Astrocyte (in vitro differentiated cells and primary cell): ENCODE results near the gene SDHAF3. TPM values are rescaled to one million over a fixed set of nuclear protein-coding genes. Genes with fewer than 3 reads are reported as not detected.
A peak's percentile ranks its signal among the peaks of the same experiment; 100 is the strongest.

Source experiments
- DNase-seq: peaks from one replicate; pipeline ENCODE4 v3.0.0-alpha.2; 2010; ENCODE audit warnings: low read depth
- FAIRE-seq: peaks from 2 replicates; lab custom pipeline; 2011; peaks lifted over from hg19 to GRCh38; lab: Jason Lieb, UNC
- H2AFZ ChIP-seq: 2 replicates; pipeline ENCODE4 v1.6.0; 2012; ENCODE audit warnings: low read depth, low read length, inconsistent platforms
- H3K27ac ChIP-seq: 2 replicates; pipeline ENCODE4 v1.5.1; 2011; ENCODE audit warnings: low read depth, low read length, inconsistent platforms
- H3K27me3 ChIP-seq: 2 replicates; pipeline ENCODE4 v1.6.0; 2011; ENCODE audit warnings: low read length, inconsistent platforms; ENCODE audit not compliant: insufficient read depth
- H3K36me3 ChIP-seq: 2 replicates; pipeline ENCODE4 v1.5.1; 2011; ENCODE audit warnings: low read length, inconsistent platforms; ENCODE audit not compliant: insufficient read depth
- H3K4me1 ChIP-seq: 2 replicates; pipeline ENCODE4 v1.5.1; 2011; ENCODE audit warnings: low read length, inconsistent platforms; ENCODE audit not compliant: insufficient read depth
- H3K4me2 ChIP-seq: 2 replicates; pipeline ENCODE4 v1.6.0; 2012; ENCODE audit warnings: low read length, inconsistent platforms
- H3K4me3 ChIP-seq: 2 replicates; pipeline ENCODE4 v1.5.1; 2011; ENCODE audit warnings: low read depth, mild to moderate bottlenecking, low read length, inconsistent platforms; ENCODE audit not compliant: insufficient read depth
- H3K79me2 ChIP-seq: 2 replicates; pipeline ENCODE4 v1.6.0; 2012; ENCODE audit warnings: mild to moderate bottlenecking, low read length, inconsistent platforms; ENCODE audit not compliant: insufficient read depth
- H3K9ac ChIP-seq: 2 replicates; pipeline ENCODE4 v1.6.0; 2012; ENCODE audit warnings: mild to moderate bottlenecking, low read length, inconsistent platforms
- H3K9me3 ChIP-seq: 2 replicates; pipeline ENCODE4 v1.5.1; 2012; ENCODE audit warnings: low read depth, mild to moderate bottlenecking, low read length, inconsistent platforms; ENCODE audit not compliant: insufficient read depth
- H4K20me1 ChIP-seq: 2 replicates; pipeline ENCODE4 v1.6.0; 2012; ENCODE audit warnings: low read length, inconsistent platforms; ENCODE audit not compliant: insufficient read depth
- H3K27ac Mint-ChIP-seq: one replicate; pipeline ENCODE4 v1.8.0; 2021; ENCODE audit warnings: mild to moderate bottlenecking, mixed read lengths; ENCODE audit not compliant: unreplicated experiment
- H3K27me3 Mint-ChIP-seq: one replicate; pipeline ENCODE4 v1.8.0; 2021; ENCODE audit warnings: low read depth, mixed read lengths; ENCODE audit not compliant: unreplicated experiment
- H3K36me3 Mint-ChIP-seq: one replicate; pipeline ENCODE4 v1.8.0; 2021; ENCODE audit warnings: low read depth, mixed read lengths; ENCODE audit not compliant: unreplicated experiment
- H3K4me1 Mint-ChIP-seq: one replicate; pipeline ENCODE4 v1.8.0; 2021; ENCODE audit warnings: low read depth, mixed read lengths; ENCODE audit not compliant: unreplicated experiment
- H3K4me3 Mint-ChIP-seq: one replicate; pipeline ENCODE4 v1.8.0; 2021; ENCODE audit warnings: mild to moderate bottlenecking, moderate library complexity, mixed read lengths; ENCODE audit not compliant: unreplicated experiment
- H3K9me3 Mint-ChIP-seq: one replicate; pipeline ENCODE4 v1.8.0; 2021; ENCODE audit warnings: mild to moderate bottlenecking, mixed read lengths; ENCODE audit not compliant: unreplicated experiment
- CTCF ChIP-seq: IDR thresholded peaks from 2 replicates; pipeline ENCODE4 v1.5.1; 2011; ENCODE audit warnings: low read depth, mild to moderate bottlenecking, inconsistent platforms, low read length, moderate library complexity; ENCODE audit not compliant: insufficient read depth
- EZH2 ChIP-seq: IDR thresholded peaks from 2 replicates; pipeline ENCODE4 v1.6.1; 2012; ENCODE audit warnings: mild to moderate bottlenecking, low read length, inconsistent platforms; ENCODE audit not compliant: insufficient read depth
- total RNA-seq: library from RNA; stranded (reverse); gene quantifications from 2 replicates; pipeline ENCODE4 v1.2.1, GENCODE V29; 2021

Gene SDHAF3
- total RNA-seq, 1 donor from 2014 or later = 10.8 TPM

DNA sequence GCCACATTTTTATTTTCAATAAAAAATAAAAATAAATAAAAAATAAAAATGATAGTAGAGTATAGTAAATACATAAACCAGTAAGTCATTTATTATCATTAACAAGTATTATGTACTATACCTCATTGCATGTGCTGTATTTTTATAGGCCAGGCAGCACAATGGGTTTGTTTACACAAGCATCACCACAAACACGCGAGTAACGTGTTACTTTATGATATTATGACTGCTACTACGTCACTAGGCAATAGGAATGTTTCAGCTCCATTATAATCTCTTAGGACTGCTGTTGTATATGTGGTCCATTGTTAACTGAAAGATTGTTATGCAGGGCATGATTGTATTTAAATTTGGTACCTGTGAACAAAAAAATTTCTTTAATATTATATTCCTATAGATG, 20.8 kb upstream of the SDHAF3 start:
- FAIRE-seq = no peak
- H3K27ac Mint-ChIP-seq = no peak overlapping the region
- Histone ChIP-seq H2AFZ (no peak overlapping the region), H3K4me3 (no peak overlapping the region), H3K27ac (no peak overlapping the region), H3K4me2 (no peak overlapping the region), H3K36me3 (no peaks in the 10 kb centered on the region), H3K9me3 (no peaks in the 10 kb centered on the region), H4K20me1 (no peaks in the 10 kb centered on the region), H3K79me2 (no peaks in the 10 kb centered on the region), H3K9ac (no peak overlapping the region), H3K4me1 (no peaks in the 10 kb centered on the region), H3K27me3 (no peaks in the 10 kb centered on the region)
- no peaks in the 10 kb centered on the region for H3K9me3 Mint-ChIP-seq
- no peaks in the 10 kb centered on the region for H3K27me3 Mint-ChIP-seq
- H3K4me1 Mint-ChIP-seq = peaks cover 4% of the 10 kb centered on the region
- TF ChIP-seq CTCF (no peak), EZH2 (no peak)
- no peak for DNase-seq
- H3K36me3 Mint-ChIP-seq = no peaks in the 10 kb centered on the region
- H3K4me3 Mint-ChIP-seq = no peak overlapping the region

GRCh38 chr7:97104719-97105238, 12.7 kb upstream of the SDHAF3 start:
- H3K27ac Mint-ChIP-seq = no peak overlapping the region
- TF ChIP-seq EZH2 (no peak), CTCF (peak; percentile 66)
- Histone ChIP-seq H3K9me3 (no peaks in the 10 kb centered on the region), H2AFZ (no peak overlapping the region), H3K27ac (no peak overlapping the region), H3K4me1 (no peaks in the 10 kb centered on the region), H3K9ac (no peak overlapping the region), H3K36me3 (no peaks in the 10 kb centered on the region), H3K27me3 (no peaks in the 10 kb centered on the region), H3K4me3 (no peak overlapping the region), H4K20me1 (no peaks in the 10 kb centered on the region), H3K79me2 (no peaks in the 10 kb centered on the region), H3K4me2 (no peak overlapping the region)
- peak; percentile 66 for FAIRE-seq
- peak; percentile 32 for DNase-seq
- H3K36me3 Mint-ChIP-seq = no peaks in the 10 kb centered on the region
- no peaks in the 10 kb centered on the region for H3K4me1 Mint-ChIP-seq
- H3K9me3 Mint-ChIP-seq = peaks cover 3% of the 10 kb centered on the region
- no peak overlapping the region for H3K4me3 Mint-ChIP-seq
- no peaks in the 10 kb centered on the region for H3K27me3 Mint-ChIP-seq

- Histone ChIP-seq H3K27me3 (no peaks in the 10 kb centered on the region), H3K9ac (no peak overlapping the region), H3K36me3 (no peaks in the 10 kb centered on the region), H3K27ac (no peak overlapping the region), H3K4me2 (no peak overlapping the region), H2AFZ (no peak overlapping the region), H4K20me1 (no peaks in the 10 kb centered on the region), H3K4me1 (no peaks in the 10 kb centered on the region), H3K4me3 (no peak overlapping the region), H3K79me2 (no peaks in the 10 kb centered on the region), H3K9me3 (no peaks in the 10 kb centered on the region)
- DNase-seq (no peak), FAIRE-seq (no peak)
- Mint-ChIP-seq H3K9me3 (peaks cover 3% of the 10 kb centered on the region), H3K27me3 (no peaks in the 10 kb centered on the region), H3K4me3 (no peak overlapping the region), H3K27ac (no peak overlapping the region), H3K4me1 (no peaks in the 10 kb centered on the region), H3K36me3 (no peaks in the 10 kb centered on the region)
- TF ChIP-seq CTCF (no peak), EZH2 (no peak)
These were observed 10.2 kb upstream of the SDHAF3 start for GRCh38 chr7:97107192-97107800.
